NCI-H1930 (cell line): Measurements from ENCODE around the gene PSMD12.
"Not testable (repeated sequence)": the region's sequence is repeated elsewhere in the genome, so short reads cannot be mapped to it uniquely, and the experiment has no call there.

Source experiments
- DNase-seq, 2 experiments: peaks; one replicate each; lab custom pipeline; 2025; lab: John Stamatoyannopoulos, UW

Gene PSMD12

DNA sequence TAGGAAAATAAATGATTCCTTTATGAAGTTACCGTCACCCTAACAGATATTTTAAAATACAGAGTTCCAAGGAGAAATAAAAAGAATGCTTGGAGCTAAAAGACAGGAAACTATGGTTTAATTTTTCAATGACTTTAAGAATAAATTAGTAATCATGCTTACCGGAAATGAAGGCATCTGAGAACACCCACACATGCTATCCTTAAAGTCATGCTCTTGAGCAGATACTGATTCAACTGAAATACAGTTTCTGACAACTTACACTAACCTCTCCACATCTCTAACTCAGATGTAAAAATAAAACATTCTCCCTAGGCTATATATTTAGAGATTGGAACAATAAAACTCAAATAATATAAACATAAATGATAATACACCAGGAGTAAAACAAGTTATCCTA, 7.8 kb downstream of the PSMD12 start:
- DNase-seq: no peak

DNA sequence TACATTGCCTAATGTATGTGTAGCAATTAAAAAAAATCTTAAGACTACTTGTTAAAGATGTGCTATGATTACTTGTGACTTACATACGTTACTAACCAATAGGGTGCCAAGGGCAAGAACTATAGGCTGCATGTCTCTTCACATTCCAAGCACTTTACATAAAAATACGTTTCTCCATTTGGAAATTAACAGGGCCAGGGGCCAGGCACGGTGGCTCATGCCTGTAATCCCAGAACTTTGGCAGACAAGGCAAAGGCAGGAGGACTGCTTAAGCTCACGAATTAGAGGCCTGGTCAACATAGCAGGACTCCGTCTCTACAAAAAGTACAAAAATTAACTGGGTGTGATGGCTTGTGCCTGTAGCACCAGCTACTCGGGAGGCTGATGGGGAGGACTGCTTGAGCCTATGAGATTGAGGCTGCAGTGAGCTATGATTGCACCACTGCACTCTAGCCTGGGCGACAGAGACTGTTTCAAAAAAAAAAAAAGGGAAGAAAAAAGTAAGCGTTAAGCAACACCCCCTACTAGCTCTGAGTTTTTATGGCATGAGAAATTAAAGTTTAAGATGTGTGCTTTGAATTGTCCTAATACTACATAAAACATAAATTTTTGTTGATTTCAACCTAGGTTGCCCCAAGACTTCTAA, 12.3 kb downstream of the PSMD12 start:
- no peak for DNase-seq

GRCh38 chr17:67353161-67353560, 13.2 kb downstream of the PSMD12 start:
- DNase-seq: no peak

- DNase-seq: no peak
Measured at GRCh38 chr17:67349420-67349819, 17.0 kb downstream of the PSMD12 start.

GRCh38 chr17:67347826-67348225, 18.6 kb downstream of the PSMD12 start:
- no peak for DNase-seq

DNA sequence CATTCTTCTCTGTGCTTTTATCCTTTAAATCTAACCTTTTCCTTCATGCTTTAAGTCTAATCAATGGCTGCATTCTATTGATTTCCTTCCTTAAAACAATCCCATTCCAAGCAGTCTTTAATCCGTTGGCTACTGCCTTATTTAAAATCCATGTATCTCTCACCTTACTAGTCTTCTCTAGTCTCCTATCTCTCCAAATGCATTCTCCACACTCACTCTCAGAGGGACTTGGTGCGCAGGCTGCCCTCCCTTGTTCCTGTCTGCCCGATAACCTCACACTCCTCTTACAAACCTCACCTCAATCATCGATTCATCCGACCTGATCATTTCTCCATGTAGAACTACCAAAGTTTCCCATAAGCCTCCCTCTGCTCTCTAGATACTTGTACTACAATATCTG, 23.1 kb downstream of the PSMD12 start:
- DNase-seq: no peak

- DNase-seq: not testable (repeated sequence)
Measured at GRCh38 chr17:67338353-67338752, 28.0 kb downstream of the PSMD12 start.

- no peak for DNase-seq
Measured at GRCh38 chr17:67336859-67337258, 29.5 kb downstream of the PSMD12 start.

- no peak for DNase-seq
Measured at GRCh38 chr17:67335245-67335835, 31.0 kb downstream of the PSMD12 start.

- not testable (repeated sequence) for DNase-seq
Measured at GRCh38 chr17:67332162-67332508, 34.2 kb downstream of the PSMD12 start.

DNA sequence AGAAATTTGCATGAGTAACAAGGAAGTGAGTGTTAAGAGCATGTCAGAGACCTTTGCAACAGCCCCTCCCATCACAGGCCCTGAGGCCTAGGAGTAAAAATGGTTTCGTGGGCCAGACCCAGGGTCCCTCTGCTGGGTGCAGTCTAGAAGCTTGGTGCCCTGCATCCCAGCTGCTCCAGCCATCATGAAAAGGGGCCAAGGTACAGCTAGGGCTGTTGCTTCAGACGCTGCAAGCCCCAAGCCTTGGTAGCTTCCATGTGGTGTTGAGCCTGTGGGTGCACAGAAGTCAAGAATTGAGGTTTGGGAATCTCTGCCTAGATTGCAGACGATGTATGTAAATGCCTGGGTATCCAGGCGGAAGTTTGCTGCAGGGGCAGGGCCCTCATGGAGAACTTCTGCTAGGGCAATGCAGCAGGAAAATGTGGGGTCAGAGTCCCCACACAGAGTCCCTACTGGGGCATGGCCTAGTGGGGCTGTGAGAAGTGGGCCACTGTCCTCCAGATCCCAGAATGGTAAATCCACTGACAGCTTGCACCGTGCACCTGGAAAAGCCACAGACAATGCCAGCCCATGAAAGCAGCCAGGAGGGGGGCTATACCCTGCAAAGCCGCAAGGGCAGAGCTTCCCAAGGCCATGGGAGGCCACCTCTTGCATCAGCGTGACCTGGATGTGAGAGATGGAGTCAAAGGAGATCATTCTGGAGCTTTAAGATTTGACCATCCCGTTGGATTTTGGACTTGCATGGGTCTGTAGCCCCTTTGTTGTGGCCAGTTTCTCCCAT, 34.8 kb downstream of the PSMD12 start:
- DNase-seq: not testable (repeated sequence)

DNA sequence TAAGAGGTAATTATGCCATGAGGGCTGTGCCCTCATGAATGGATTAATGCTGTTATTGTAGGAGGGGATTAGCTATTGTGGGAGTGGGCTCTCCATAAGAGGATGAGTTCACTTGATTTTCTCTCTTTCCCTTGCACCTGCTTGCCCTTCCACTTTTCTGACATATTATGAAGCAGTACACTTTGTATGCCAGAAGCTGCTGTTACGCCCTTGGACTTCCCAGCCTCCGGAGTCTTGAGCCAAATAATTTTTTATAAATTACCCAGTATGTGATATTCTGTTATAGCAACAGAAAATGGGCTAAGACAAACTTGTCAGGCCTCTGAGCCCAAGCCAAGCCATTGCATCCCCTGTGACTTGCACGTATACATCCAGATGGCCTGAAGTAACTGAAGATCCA, 38.4 kb downstream of the PSMD12 start:
- no peak for DNase-seq

DNA sequence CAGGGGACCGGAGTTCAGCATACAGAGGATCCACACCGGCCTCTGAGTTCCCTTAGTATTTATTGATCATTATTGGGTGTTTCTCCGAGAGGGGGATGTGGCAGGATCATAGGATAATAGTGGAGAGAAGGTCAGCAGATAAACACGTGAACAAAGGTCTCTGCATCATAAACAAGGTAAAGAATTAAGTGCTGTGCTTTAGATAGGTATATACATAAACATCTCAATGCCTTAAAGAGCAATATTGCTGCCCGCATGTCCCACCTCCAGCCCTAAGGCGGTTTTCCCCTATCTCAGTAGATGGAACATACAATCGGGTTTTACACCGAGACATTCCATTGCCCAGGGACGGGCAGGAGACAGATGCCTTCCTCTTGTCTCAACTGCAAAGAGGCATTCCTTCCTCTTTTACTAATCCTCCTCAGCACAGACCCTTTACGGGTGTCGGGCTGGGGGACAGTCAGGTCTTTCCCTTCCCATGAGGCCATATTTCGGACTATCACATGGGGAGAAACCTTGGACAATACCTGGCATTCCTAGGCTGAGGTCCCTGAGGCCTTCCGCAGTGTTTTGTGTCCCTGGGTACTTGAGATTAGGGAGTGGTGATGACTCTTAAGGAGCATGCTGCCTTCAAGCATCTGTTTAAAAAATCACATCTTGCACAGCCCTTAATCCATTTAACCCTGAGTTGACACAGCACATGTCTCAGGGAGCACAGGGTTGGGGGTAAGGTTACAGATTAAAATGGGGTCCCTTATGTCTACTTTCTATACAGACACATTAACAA, 39.2 kb downstream of the PSMD12 start:
- DNase-seq: not testable (repeated sequence)

- DNase-seq: no peak
Measured at GRCh38 chr17:67326440-67326839, 39.9 kb downstream of the PSMD12 start.

GRCh38 chr17:67324330-67324729, 42.0 kb downstream of the PSMD12 start:
- no peak for DNase-seq

GRCh38 chr17:67323445-67323844, 42.9 kb downstream of the PSMD12 start:
- no peak for DNase-seq

DNA sequence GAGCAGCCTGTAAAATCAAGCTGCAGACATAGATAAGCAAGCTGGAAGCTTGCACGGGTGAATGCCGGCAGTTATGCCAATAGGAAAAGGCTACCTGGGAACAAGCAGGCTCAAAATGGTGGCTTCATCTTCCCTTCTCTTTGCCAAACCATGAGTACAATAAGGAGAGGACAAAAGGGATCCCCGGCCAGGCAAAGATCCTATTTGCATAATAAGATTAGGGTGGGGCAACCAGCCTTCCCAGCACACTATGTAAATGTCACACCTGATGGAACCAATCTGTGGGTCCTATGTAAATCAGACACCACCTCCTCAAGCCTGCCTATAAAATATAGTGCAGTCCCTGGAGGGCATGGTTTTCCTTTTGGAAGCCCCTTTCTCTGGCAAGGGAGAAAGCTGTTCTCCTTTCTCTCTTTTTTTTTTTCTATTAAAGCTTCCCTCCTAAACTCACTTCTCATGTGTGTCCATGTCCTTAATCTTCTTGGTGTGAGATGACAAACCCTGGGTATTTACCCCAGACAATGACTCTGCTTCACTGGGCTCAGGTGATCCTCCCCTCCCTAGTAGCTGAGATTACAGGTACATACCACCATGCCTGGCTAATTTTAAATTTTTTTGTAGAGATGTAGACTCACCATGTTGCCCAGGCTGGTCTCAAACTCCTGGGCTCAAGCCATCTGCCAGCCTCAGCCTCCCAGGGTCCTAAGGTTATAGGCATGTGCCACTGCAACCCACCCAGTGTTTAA, 44.2 kb downstream of the PSMD12 start:
- DNase-seq: peak in 1 of 2 experiments; percentile 16

- DNase-seq: not testable (repeated sequence)
Measured at GRCh38 chr17:67321486-67321885, 44.9 kb downstream of the PSMD12 start.

DNA sequence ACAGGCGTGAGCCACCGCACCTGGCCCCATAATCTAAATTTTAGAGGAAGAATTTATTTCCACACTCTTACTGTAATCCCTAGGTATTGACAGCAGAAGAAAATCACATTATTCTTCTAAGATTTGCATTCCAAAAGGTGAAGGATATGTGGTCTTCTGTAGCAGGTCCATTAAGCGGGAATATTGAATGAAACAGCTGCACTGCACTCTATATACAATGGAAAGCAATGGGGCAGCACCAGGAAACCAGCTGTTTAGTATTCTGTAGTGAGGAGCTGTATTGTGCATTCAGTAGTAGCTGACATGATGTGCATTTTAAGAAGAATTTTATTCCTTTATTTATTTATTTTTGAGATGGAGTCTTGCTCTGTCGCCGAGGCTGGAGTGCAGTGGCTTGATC, 49.6 kb downstream of the PSMD12 start:
- DNase-seq: no peak

- DNase-seq: no peak
Measured at GRCh38 chr17:67315865-67316264, 50.5 kb downstream of the PSMD12 start.

DNA sequence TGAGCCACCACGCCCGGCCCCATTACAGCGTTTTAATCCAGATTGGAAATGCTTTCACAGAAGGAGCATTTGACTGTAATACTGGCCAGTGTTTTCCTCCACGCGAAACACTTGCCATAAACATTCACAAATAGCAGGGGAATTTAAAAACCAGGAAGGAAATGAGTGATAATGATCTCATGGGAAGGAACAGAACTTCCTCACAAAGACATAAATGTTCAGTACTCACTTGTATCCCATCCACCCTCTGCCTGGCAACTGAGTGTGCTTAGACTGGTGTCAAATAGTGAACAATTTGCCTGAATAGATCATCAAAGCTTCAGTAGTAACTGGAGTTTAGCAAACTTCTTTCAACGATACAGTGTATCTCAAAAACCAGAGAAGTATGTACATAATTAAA, 54.1 kb downstream of the PSMD12 start:
- no peak for DNase-seq

- no peak for DNase-seq
Measured at GRCh38 chr17:67311575-67311974, 54.8 kb downstream of the PSMD12 start.
